ENCODE results near the gene TCEA3. TPM values are rescaled to one million over a fixed set of nuclear protein-coding genes. Genes with fewer than 3 reads are reported as not detected.
A peak's percentile ranks its signal among the peaks of the same experiment; 100 is the strongest.

TCEA3 gene
- 0.65 and 3.1 TPM in 2 replicates for total RNA-seq

DNA sequence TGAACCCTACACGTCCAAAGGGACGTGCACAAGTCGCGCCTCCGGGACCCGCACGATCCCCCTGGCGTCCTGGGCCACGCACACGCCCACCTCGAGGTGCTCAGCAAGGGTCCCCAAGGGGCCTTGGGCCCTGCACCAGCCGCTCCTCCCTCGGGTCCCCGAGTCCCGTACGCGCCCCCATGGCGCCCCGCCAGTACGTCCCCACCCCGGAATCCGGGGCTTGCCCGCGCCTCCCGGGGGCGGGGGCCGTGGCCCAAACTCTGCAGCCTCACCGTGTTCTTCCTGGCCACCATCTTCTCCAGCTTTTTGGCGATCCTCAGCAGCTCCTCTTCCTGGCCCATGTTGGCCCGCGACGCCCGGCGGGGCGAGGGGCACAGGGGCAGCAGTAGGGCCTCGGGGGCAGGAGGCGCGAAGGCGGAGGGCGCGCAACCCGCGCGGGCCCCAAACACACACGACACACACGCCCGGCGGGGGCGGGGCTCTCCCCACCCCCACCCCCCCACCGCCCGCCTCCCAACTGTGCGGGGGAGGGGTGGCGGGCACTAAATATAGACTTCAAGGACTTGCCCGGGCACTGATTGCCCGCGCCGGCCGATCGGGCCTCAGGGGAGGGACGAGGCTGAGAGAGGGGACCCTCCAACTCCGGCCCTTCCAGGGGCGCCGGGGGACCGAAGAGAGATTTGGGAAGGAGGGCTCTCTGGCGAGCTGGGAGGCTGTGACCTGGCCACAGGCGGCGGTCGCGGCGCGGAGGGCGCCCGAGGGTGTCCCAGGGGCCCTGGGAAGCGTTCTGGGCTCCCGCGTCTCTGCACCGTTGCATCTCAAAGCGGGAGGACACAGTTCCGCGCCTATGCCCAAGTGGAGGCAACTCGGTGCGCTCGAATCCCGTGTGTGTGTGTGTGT lies at the start of gene TCEA3:
TCEA3 (minus strand) TSS at position 456 of the 900 bp plus-strand sequence; CDS start at position 341, 115 bp downstream.
- no peak for DNase-seq (ENCODE audit: low read depth)
- TF ChIP-seq CTCF (conservative IDR thresholded peaks at IDR 0.05; ENCODE audit: low read depth, low read length) = no peak

DNA sequence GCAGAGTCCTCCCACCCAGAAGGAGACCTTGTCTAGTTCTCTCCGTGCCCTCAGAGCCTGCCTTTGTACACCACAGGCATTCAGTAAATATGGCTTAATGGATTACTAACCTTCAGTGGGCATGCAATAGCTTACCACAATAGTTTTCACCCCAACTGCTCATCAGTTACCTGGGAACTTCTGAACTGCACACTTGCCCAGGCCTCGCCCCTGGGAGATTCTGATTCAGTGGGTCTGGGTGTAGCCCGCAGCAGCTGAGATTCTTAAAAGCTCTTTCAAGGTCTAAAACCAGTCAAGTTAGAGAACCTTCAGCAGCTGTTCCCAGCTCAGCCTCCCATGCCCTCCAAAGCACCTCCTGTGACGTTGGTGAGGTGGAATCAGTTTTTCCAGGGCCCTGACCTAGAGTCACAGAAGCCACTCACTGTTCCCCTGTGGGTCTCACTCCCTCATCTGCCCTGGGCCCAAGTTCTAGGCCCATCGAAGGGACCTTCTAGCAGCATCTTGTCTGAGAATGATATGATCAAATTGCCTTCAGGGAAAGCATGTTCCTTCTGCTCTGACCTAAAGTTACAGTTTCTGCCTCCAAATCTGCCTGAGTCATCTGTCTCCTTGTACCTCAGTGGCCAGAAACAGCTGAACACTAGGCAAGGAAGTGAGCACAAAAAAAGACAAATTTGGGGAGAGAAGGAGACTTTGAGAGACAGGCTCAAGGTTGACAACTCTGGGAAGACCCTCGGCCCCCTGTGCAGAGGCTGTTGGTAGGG lies 48.7 kb upstream of the TCEA3 start:
- peak; percentile 56 for DNase-seq (ENCODE audit: low read depth)
- TF ChIP-seq CTCF (conservative IDR thresholded peaks at IDR 0.05; ENCODE audit: low read depth, low read length) = no peak
- H3K4me3 ChIP-seq (ENCODE audit: low read depth, low read length) = no peak overlapping the region

More for the DNA sequence above, at the start of gene TCEA3:
- peak within 1 kb of the TSS; percentile 46 for H3K4me3 ChIP-seq (ENCODE audit: low read depth, low read length)

DNA sequence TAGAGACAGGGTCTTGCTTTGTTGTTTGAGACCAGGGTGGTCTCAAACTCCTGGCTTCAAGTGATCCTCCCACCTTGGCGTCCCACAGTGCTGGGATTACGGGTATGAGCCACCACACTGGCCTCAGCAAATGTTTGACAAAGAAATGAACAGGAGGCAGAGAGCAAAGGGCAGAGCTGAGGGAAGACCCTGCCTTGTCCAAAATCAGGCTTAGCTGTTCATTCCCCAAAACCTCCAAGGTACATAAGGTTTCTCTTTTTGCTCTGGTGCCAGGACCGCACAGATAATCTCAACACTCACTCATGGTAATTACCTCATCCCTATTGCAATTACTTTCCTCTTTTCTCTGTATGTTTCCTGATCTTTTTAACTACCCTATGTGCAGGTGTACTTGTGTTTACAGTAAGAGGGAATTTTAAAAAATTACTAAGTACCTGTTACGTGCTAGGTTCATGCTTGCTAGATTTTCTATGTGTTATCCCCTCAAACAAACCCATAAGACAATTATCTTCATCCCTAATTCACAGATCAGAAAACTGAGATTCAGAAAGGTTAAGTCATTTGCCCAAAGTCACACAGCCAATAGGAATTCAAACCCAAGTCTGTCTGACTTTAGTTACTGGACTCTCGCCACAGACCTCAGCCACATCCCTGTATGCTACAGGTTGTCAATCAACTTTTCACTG lies 47.9 kb upstream of the TCEA3 start:
- no peak overlapping the region for H3K4me3 ChIP-seq (ENCODE audit: low read depth, low read length)
- no peak for DNase-seq (ENCODE audit: low read depth)
- TF ChIP-seq CTCF (conservative IDR thresholded peaks at IDR 0.05; ENCODE audit: low read depth, low read length) = no peak

- no peak for TF ChIP-seq CTCF (conservative IDR thresholded peaks at IDR 0.05; ENCODE audit: low read depth, low read length)
- no peak for DNase-seq (ENCODE audit: low read depth)
- no peak overlapping the region for H3K4me3 ChIP-seq (ENCODE audit: low read depth, low read length)
These were observed 47.0 kb upstream of the TCEA3 start for GRCh38 chr1:23471473-23472075.

- no peak overlapping the region for H3K4me3 ChIP-seq (ENCODE audit: low read depth, low read length)
- no peak for DNase-seq (ENCODE audit: low read depth)
- no peak for TF ChIP-seq CTCF (conservative IDR thresholded peaks at IDR 0.05; ENCODE audit: low read depth, low read length)
These were observed 45.9 kb upstream of the TCEA3 start for GRCh38 chr1:23470282-23471070.

Measured in epithelial cell of proximal tubule (primary cell).